ENCODE results near the gene CHST11.

GRCh38 chr12:104582739-104583138, 126.0 kb downstream of the CHST11 start:
- TF ChIP-seq CTCF (IDR thresholded peaks at IDR 0.05; ENCODE audit: insufficient read depth, low read length, poor library complexity, severe bottlenecking): no peak
- no peak for TF ChIP-seq EZH2phosphoT487 (conservative IDR thresholded peaks at IDR 0.05; ENCODE audit: low read length)
